Fibroblast of the aortic adventitia (primary cell): ENCODE data around the gene COL17A1. TPM values are rescaled to one million over a fixed set of nuclear protein-coding genes. Genes with fewer than 3 reads are reported as not detected.

Source experiments
- DNase-seq: peaks from one replicate; pipeline ENCODE4 v3.0.0-alpha.2; 2010; ENCODE audit warnings: low read depth
- H3K4me3 ChIP-seq: 2 replicates; pipeline ENCODE4 v1.5.1; 2011; ENCODE audit warnings: low read depth, mild to moderate bottlenecking, control low read depth, low read length, moderate library complexity
- total RNA-seq: library from RNA; depleted of rRNA; stranded (reverse); fragments of >200 nt; gene quantifications from 2 replicates; pipeline ENCODE4 v1.2.3, GENCODE V29; 2012; ENCODE audit warnings: low replicate concordance
- TF ChIP-seq, protein P1 (sequence below): IDR thresholded peaks from 2 replicates; pipeline ENCODE4 v1.5.1; 2011; ENCODE audit warnings: mild to moderate bottlenecking, low read length, control low read depth, inconsistent platforms; ENCODE audit not compliant: insufficient read depth

COL17A1 gene
- total RNA-seq, 1 donor = 2.0 TPM

DNA sequence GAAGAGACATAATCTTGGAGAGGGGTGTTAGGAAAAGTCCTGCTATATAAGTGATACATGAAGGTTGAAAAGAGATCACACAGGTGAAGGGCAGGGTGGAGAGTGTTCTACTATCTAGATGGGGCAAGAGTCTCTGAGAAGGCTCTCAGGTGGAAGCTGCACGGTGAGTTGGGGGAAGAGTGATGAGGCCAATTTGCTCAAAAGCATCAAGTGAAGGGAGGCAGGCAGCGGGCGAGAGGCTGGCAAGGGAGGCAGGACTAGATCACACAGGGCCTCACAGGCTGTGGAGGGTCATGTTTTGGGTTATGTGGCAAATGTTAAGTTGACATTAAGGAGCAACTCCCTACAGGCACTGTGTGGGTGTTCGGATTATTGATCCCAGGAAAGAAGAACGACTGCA, 2.6 kb upstream of the COL17A1 start:
- no peak for DNase-seq
- H3K4me3 ChIP-seq = no peak overlapping the region
- TF ChIP-seq, protein P1, sequence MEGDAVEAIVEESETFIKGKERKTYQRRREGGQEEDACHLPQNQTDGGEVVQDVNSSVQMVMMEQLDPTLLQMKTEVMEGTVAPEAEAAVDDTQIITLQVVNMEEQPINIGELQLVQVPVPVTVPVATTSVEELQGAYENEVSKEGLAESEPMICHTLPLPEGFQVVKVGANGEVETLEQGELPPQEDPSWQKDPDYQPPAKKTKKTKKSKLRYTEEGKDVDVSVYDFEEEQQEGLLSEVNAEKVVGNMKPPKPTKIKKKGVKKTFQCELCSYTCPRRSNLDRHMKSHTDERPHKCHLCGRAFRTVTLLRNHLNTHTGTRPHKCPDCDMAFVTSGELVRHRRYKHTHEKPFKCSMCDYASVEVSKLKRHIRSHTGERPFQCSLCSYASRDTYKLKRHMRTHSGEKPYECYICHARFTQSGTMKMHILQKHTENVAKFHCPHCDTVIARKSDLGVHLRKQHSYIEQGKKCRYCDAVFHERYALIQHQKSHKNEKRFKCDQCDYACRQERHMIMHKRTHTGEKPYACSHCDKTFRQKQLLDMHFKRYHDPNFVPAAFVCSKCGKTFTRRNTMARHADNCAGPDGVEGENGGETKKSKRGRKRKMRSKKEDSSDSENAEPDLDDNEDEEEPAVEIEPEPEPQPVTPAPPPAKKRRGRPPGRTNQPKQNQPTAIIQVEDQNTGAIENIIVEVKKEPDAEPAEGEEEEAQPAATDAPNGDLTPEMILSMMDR = no peak

DNA sequence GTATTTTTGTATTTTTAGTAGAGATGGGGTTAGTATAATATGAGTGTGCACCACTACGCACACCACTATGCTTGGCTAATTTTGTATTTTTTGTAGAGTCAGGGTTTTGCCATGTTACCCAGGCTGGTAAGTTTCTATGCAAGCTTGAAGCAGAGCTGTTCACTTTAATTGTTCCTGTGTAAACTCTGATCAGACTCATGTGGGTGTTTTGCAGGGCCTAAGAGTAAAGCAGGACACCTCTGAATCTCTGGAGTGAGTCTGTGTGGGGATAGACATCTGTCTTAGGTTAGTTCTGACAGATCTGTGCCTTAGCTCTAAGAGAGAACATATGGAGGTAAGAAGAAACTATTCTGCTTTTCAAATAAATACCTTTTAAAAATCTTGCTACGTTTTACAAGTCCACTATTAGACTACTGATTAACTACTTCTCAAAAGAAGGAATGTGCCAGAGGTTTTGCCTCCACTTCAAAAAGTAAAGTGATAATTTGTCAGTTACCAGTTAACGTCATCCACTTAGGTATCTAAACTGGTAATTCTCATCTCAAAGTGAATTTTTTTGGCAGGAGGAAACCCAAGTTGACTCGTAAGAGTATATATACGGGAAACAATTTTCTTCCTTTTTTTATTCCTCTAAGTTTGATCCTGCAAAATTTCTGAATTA, 1.1 kb downstream of the COL17A1 start:
- H3K4me3 ChIP-seq = no peak overlapping the region
- DNase-seq = no peak
- TF ChIP-seq, protein P1 = no peak

DNA sequence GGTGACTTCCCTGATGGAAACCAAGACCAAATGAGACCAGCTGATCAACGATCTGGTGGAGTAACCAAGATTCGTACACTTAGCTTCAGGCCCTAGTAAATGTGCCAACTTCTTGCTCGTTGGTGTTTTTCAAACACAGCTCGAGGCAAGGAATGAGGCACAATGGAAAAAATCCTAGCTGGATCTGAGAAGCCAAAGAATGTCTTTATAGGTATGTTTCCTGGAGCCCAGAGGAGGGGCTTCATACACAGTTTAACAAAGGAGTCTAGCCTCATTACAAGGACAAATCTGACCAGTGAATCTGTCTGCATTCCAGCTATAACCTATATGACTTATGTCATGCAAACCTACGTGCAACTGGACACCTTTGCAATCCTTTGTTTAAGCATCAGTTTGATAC, 3.7 kb downstream of the COL17A1 start:
- DNase-seq = no peak
- TF ChIP-seq, protein P1 = no peak
- H3K4me3 ChIP-seq = no peak overlapping the region

- no peak overlapping the region for H3K4me3 ChIP-seq
- peak; percentile 30 for DNase-seq
- TF ChIP-seq, protein P1 = peak; percentile 40
These were observed 4.9 kb downstream of the COL17A1 start for GRCh38 chr10:104080762-104081161.

GRCh38 chr10:104077663-104078151, 8.0 kb downstream of the COL17A1 start:
- TF ChIP-seq, protein P1 = no peak
- H3K4me3 ChIP-seq = no peak overlapping the region
- DNase-seq = no peak

DNA sequence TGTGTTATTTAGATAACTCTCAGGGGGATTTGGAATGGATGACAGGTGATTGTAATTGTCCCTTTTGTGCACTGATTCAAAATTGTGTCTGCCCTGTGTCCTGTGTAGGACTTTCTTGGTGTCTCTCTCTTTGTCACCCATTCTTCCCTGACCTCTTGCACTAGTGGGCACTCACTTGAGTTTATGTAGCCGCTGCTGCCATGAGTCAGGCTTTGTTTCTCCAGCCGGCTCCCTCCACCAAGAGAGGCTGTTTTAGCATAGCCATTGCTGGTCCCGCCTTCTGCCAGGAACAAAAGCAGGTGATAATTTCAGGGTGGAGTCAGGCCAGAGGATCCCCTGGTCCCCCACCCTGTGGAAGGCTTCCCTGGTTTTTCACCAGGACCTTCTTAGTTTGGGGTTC, 8.4 kb downstream of the COL17A1 start:
- H3K4me3 ChIP-seq = no peak overlapping the region
- TF ChIP-seq, protein P1 = no peak

GRCh38 chr10:104076743-104077160, 8.9 kb downstream of the COL17A1 start:
- TF ChIP-seq, protein P1 = no peak
- H3K4me3 ChIP-seq = no peak overlapping the region
- peak; percentile 73 for DNase-seq

More for the DNA sequence above, 8.4 kb downstream of the COL17A1 start:
- no peak for DNase-seq
